ENCODE data around the gene MICAL3. TPM values are rescaled to one million over a fixed set of nuclear protein-coding genes. Genes with fewer than 3 reads are reported as not detected.

The MICAL3 gene
- total RNA-seq, 6 experiments from 2014 or later, result 31.5 to 61.8 (median 48.2) TPM

- Histone ChIP-seq H3K27me3 (no peaks in the 10 kb centered on the region), H3K27ac (no peak overlapping the region), H3K36me3 (peaks cover 0 to 19% (median 5%) of the 10 kb centered on the region in 4 donors), H3K9me3 (no peaks in the 10 kb centered on the region), H3K4me1 (peaks cover 0 to 7% (median 0%) of the 10 kb centered on the region in 4 donors), H3K4me3 (no peak overlapping the region)
- no CpG with 5 or more reads among the region's 4 CpGs for WGBS (ENCODE audit: insufficient coverage, low coverage, low lambda C conversion rate, missing lambda C conversion rate)
- TF ChIP-seq, protein P1, sequence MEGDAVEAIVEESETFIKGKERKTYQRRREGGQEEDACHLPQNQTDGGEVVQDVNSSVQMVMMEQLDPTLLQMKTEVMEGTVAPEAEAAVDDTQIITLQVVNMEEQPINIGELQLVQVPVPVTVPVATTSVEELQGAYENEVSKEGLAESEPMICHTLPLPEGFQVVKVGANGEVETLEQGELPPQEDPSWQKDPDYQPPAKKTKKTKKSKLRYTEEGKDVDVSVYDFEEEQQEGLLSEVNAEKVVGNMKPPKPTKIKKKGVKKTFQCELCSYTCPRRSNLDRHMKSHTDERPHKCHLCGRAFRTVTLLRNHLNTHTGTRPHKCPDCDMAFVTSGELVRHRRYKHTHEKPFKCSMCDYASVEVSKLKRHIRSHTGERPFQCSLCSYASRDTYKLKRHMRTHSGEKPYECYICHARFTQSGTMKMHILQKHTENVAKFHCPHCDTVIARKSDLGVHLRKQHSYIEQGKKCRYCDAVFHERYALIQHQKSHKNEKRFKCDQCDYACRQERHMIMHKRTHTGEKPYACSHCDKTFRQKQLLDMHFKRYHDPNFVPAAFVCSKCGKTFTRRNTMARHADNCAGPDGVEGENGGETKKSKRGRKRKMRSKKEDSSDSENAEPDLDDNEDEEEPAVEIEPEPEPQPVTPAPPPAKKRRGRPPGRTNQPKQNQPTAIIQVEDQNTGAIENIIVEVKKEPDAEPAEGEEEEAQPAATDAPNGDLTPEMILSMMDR (IDR thresholded peaks at IDR 0.05), result no peak
- no peak for TF ChIP-seq POLR2A (IDR thresholded peaks at IDR 0.05)
- no peak for DNase-seq
- ATAC-seq, result peak; percentile 32 to 41 (median 36)
- intact Hi-C loops (cut with DNase I), result loop anchor here in 1 of 2 donors (10.0 kb wide), 1 partner anchor 62 kb away; no protein-coding TSS in a partner anchor
Measured at GRCh38 chr22:17876306-17876831, 148.0 kb downstream of the MICAL3 start.

- intact Hi-C loops (cut with DNase I), result loop anchor here in 1 of 2 donors (10.0 kb wide), 1 partner anchor 61 kb away; no protein-coding TSS in a partner anchor
- Histone ChIP-seq H3K27ac (no peak overlapping the region), H3K9me3 (no peaks in the 10 kb centered on the region), H3K36me3 (peaks cover 0 to 20% (median 2%) of the 10 kb centered on the region in 4 donors), H3K4me3 (no peak overlapping the region), H3K27me3 (no peaks in the 10 kb centered on the region), H3K4me1 (peaks cover 0 to 7% (median 0%) of the 10 kb centered on the region in 4 donors)
- 100% methylated on average over 2 of the region's 12 CpGs for WGBS (ENCODE audit: insufficient coverage, low coverage, low lambda C conversion rate, missing lambda C conversion rate)
- DNase-seq (no peak), ATAC-seq (no peak)
- TF ChIP-seq POLR2A (IDR thresholded peaks at IDR 0.05), result no peak
- TF ChIP-seq, protein P1 (IDR thresholded peaks at IDR 0.05), result no peak
Measured at GRCh38 chr22:17875631-17876030, 148.7 kb downstream of the MICAL3 start.

DNA sequence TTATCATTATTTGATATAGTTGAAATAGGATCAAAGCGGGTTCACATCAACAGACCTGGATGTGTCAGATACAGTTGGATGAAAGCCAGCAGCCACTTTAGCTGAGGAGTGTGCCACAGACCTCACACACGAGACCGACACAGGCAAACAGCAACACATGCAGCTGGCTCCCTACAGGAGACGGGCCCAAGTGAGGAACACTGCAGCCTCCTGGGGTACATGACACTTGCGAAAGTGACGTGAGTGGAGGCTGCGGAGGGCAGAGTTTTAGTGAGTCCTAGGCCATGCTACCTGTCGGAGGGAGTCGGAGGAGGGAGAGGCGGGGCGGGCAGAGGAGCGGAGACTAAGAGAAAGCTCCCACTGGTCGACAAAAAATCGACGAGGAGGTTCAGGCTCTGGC lies 149.2 kb downstream of the MICAL3 start:
- no peaks in the 10 kb centered on the region for H3K27me3 ChIP-seq
- ATAC-seq (no peak), DNase-seq (no peak)
- peaks cover 0 to 20% (median 2%) of the 10 kb centered on the region in 4 donors for H3K36me3 ChIP-seq
- H3K27ac ChIP-seq, result no peak overlapping the region
- intact Hi-C loops (cut with DNase I), result loop anchor here in 1 of 2 donors (10.0 kb wide), 1 partner anchor 60 kb away; no protein-coding TSS in a partner anchor
- H3K9me3 ChIP-seq, result no peaks in the 10 kb centered on the region
- H3K4me3 ChIP-seq, result no peak overlapping the region
- 92% methylated on average over 10 of the region's 15 CpGs for WGBS (ENCODE audit: insufficient coverage, low coverage, low lambda C conversion rate, missing lambda C conversion rate)
- H3K4me1 ChIP-seq, result peaks cover 0 to 7% (median 0%) of the 10 kb centered on the region in 4 donors
- TF ChIP-seq, protein P1 (IDR thresholded peaks at IDR 0.05), result no peak
- TF ChIP-seq POLR2A (IDR thresholded peaks at IDR 0.05), result no peak

DNA sequence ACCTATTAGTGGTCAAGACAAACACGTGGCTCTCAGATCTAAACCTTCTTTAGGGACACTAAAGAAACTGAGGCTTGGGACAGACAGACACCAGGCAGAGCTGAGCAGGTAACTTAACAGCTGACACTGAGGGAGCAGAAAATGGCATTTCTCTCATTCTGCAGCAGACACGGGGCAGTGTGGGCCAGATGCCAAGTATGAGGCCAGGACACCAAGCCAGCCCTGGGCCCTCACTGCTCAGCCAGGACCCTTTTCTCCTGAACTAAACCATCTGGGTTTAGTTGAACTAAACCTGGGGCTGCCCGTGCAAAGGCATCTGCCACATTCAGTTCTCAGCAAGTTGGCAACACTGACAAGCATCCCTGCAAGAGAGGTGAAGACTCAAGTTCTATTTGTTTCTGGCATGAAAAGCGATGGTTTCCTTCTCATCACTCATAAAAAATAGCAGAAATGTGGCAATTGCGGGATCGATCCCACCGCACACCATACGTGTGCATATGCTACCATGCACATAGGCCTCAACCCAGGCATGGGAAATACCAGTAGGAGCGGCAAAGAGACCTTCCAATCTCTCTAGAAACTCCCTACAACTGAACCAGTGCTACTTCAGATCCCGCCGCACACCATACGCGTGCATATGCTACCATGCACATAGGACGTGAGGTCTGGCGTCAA lies 150.0 kb downstream of the MICAL3 start:
- WGBS (ENCODE audit: insufficient coverage, low coverage, low lambda C conversion rate, missing lambda C conversion rate), result 93% methylated on average over 15 of the region's 15 CpGs
- intact Hi-C loops (cut with DNase I), result loop anchor here in 1 of 2 donors (10.0 kb wide), 1 partner anchor 60 kb away; no protein-coding TSS in a partner anchor
- TF ChIP-seq POLR2A (IDR thresholded peaks at IDR 0.05), result no peak
- TF ChIP-seq, protein P1 (IDR thresholded peaks at IDR 0.05), result no peak
- Histone ChIP-seq H3K9me3 (no peaks in the 10 kb centered on the region), H3K4me1 (peaks cover 0 to 1% (median 0%) of the 10 kb centered on the region in 4 donors), H3K36me3 (peaks cover 0 to 20% (median 2%) of the 10 kb centered on the region in 4 donors), H3K27ac (no peak overlapping the region), H3K4me3 (no peak overlapping the region), H3K27me3 (no peaks in the 10 kb centered on the region)
- DNase-seq, result no peak
- no peak for ATAC-seq
